ENCODE data around the gene ASPG. TPM values are rescaled to one million over a fixed set of nuclear protein-coding genes. Genes with fewer than 3 reads are reported as not detected.

Gene ASPG
- total RNA-seq, 2 experiments from 2014 or later: not detected

- TF ChIP-seq CTCF (IDR thresholded peaks at IDR 0.05): no peak
- H3K4me3 Mint-ChIP-seq: no peak overlapping the region
- ChIA-PET POLR2A (no interaction called here), CTCF (no interaction called here)
- H3K27ac ChIP-seq (ENCODE audit: low read depth in 1 of 2, low read length in 2 of 2): no peak overlapping the region
- peaks cover 4% of the 10 kb centered on the region for H3K27me3 Mint-ChIP-seq
- no peaks in the 10 kb centered on the region for H3K9me3 ChIP-seq (ENCODE audit: control insufficient read depth in 1 of 2, insufficient read depth in 1 of 2, low read length in 2 of 2)
- H3K4me1 ChIP-seq (ENCODE audit: insufficient read depth, low read length): peaks cover 11% of the 10 kb centered on the region
- no peaks in the 10 kb centered on the region for H3K36me3 Mint-ChIP-seq (ENCODE audit: low read depth)
- no peaks in the 10 kb centered on the region for H3K36me3 ChIP-seq (ENCODE audit: insufficient read depth, low read length)
- no peak for ATAC-seq (ENCODE audit: poor library complexity)
- no peaks in the 10 kb centered on the region for H3K27me3 ChIP-seq (ENCODE audit: control insufficient read depth in 1 of 2, insufficient read depth in 2 of 2, low read length in 2 of 2)
- H3K4me3 ChIP-seq (ENCODE audit: low read length): no peak overlapping the region
- no peak for DNase-seq
- H3K4me1 Mint-ChIP-seq (ENCODE audit: low read depth): peaks cover 5% of the 10 kb centered on the region
- no peaks in the 10 kb centered on the region for H3K9me3 Mint-ChIP-seq
- no peak overlapping the region for H3K27ac Mint-ChIP-seq
- intact Hi-C loops (cut with DNase I, micrococcal nuclease): no loop called here
These were observed 11.5 kb downstream of the ASPG start for GRCh38 chr14:104096751-104097700.

GRCh38 chr14:104098272-104099095 lies 13.0 kb downstream of the ASPG start:
- H3K36me3 ChIP-seq (ENCODE audit: insufficient read depth, low read length): no peaks in the 10 kb centered on the region
- POLR2A ChIA-PET: no interaction called here
- H3K4me1 ChIP-seq (ENCODE audit: insufficient read depth, low read length): peaks cover 11% of the 10 kb centered on the region
- no peak overlapping the region for H3K27ac ChIP-seq (ENCODE audit: low read depth in 1 of 2, low read length in 2 of 2)
- H3K9me3 Mint-ChIP-seq: no peaks in the 10 kb centered on the region
- DNase-seq (peak in 1 of 14 experiments; percentile 3), ATAC-seq (ENCODE audit: poor library complexity) (no peak)
- H3K27ac Mint-ChIP-seq: no peak overlapping the region
- no peak for TF ChIP-seq CTCF (IDR thresholded peaks at IDR 0.05)
- H3K4me3 Mint-ChIP-seq: no peak overlapping the region
- H3K4me1 Mint-ChIP-seq (ENCODE audit: low read depth): peaks cover 5% of the 10 kb centered on the region
- no peaks in the 10 kb centered on the region for H3K36me3 Mint-ChIP-seq (ENCODE audit: low read depth)
- no peak overlapping the region for H3K4me3 ChIP-seq (ENCODE audit: low read length)
- peaks cover 4% of the 10 kb centered on the region for H3K27me3 Mint-ChIP-seq
- CTCF ChIA-PET: no interaction called here
- peaks cover 0 to 7% of the 10 kb centered on the region in 2 experiments for H3K9me3 ChIP-seq (ENCODE audit: control insufficient read depth in 1 of 2, insufficient read depth in 1 of 2, low read length in 2 of 2)
- H3K27me3 ChIP-seq (ENCODE audit: control insufficient read depth in 1 of 2, insufficient read depth in 2 of 2, low read length in 2 of 2): no peaks in the 10 kb centered on the region
- intact Hi-C loops (cut with DNase I, micrococcal nuclease): no loop called here

- POLR2A ChIA-PET: no interaction called here
- TF ChIP-seq CTCF (IDR thresholded peaks at IDR 0.05): no peak
- peak in 1 of 14 experiments; percentile 2 for DNase-seq
- ATAC-seq (ENCODE audit: poor library complexity): no peak
- Histone ChIP-seq H3K4me1 (ENCODE audit: insufficient read depth, low read length) (peaks cover 5% of the 10 kb centered on the region), H3K9me3 (ENCODE audit: control insufficient read depth in 1 of 2, insufficient read depth in 1 of 2, low read length in 2 of 2) (peaks cover 0 to 7% of the 10 kb centered on the region in 2 experiments), H3K27ac (ENCODE audit: low read depth in 1 of 2, low read length in 2 of 2) (no peak overlapping the region), H3K27me3 (ENCODE audit: control insufficient read depth in 1 of 2, insufficient read depth in 2 of 2, low read length in 2 of 2) (no peaks in the 10 kb centered on the region), H3K4me3 (ENCODE audit: low read length) (no peak overlapping the region), H3K36me3 (ENCODE audit: insufficient read depth, low read length) (no peaks in the 10 kb centered on the region)
- intact Hi-C loops (cut with DNase I, micrococcal nuclease): no loop called here
- peaks cover 3% of the 10 kb centered on the region for H3K27me3 Mint-ChIP-seq
- H3K4me1 Mint-ChIP-seq (ENCODE audit: low read depth): peaks cover 3% of the 10 kb centered on the region
- no peak overlapping the region for H3K4me3 Mint-ChIP-seq
- H3K36me3 Mint-ChIP-seq (ENCODE audit: low read depth): no peaks in the 10 kb centered on the region
- H3K9me3 Mint-ChIP-seq: no peaks in the 10 kb centered on the region
- H3K27ac Mint-ChIP-seq: no peak overlapping the region
- CTCF ChIA-PET: no interaction called here
These were observed 13.9 kb downstream of the ASPG start for GRCh38 chr14:104099096-104100041.

Measured in CD4-positive, alpha-beta T cell (primary cell).